ENCODE data around the gene SAMHD1. TPM values are rescaled to one million over a fixed set of nuclear protein-coding genes. Genes with fewer than 3 reads are reported as not detected.
A peak's percentile ranks its signal among the peaks of the same experiment; 100 is the strongest.

SAMHD1 gene
- total and polyA plus RNA-seq, 2 of the 13 experiments (the other 11 are each of a cell fraction or from before 2014, with no cell fraction given), result 16.9 to 43.5 TPM

DNA sequence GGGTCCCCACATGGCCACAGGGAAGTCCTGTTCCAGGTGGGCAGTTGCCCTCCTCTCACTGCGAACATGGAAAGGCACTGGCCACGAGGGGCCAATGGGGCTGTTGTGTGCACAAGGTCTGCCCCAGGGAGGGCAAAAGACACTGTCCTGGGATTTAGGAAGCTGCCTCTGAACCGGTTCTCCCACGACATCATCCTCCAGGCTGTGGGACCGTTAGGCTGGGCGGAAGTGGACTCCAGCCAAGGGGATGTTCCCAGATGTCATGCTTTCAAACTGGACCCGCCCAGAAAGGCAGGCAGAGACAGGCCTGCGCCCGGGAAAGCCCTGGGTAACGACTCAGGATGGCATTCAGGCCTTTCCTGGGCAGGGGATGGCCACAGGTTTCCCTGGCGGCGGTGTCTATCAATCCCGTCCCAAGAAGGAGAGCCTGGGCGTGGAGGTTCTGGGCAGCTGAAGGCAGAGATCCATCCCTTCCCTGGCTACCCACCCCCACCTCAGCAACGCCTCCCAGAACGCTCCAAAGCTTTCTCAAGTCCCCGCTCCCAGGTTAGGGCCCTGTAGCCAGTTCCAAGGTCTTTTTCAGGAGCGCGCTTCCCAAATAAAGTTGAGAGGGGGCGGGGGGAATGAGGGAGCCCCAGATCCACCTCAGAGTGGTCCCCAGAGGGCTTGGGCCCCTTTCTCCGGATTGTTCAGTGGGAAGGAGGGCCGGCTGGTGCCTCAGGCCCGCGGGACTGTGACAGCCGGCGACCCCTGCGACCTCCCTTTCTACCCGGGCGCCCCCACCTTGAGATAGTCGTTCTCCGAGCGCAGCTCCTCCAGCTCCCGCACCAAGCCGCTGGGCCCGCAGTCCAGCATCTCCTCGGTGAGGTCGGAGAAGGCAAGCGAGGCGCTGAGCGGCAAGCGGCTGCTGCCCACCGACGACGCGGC, 89.4 kb downstream of the SAMHD1 start (continued):
- TF ChIP-seq, protein P1, sequence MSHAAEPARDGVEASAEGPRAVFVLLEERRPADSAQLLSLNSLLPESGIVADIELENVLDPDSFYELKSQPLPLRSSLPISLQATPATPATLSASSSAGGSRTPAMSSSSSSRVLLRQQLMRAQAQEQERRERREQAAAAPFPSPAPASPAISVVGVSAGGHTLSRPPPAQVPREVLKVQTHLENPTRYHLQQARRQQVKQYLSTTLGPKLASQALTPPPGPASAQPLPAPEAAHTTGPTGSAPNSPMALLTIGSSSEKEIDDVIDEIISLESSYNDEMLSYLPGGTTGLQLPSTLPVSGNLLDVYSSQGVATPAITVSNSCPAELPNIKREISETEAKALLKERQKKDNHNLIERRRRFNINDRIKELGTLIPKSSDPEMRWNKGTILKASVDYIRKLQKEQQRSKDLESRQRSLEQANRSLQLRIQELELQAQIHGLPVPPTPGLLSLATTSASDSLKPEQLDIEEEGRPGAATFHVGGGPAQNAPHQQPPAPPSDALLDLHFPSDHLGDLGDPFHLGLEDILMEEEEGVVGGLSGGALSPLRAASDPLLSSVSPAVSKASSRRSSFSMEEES (CRISPR knock-in tag; IDR thresholded peaks at IDR 0.05), result 0 out of 2 replicates have a peak, but pooled peaks have one; percentile 16
- no peak for TF ChIP-seq ZNF703 (CRISPR knock-in tag; IDR thresholded peaks at IDR 0.05; ENCODE audit: borderline replicate concordance)
- TF ChIP-seq KDM6A (CRISPR knock-in tag; IDR thresholded peaks at IDR 0.05; ENCODE audit: low read depth), result no peak
- TF ChIP-seq SAP130 (CRISPR knock-in tag; IDR thresholded peaks at IDR 0.05; ENCODE audit: low read depth), result peak; percentile 94
- no peak for TF ChIP-seq NR3C1 (CRISPR knock-in tag; IDR thresholded peaks at IDR 0.05)
- peak; percentile 66 for TF ChIP-seq AGO2 (optimal IDR thresholded peaks at IDR 0.05; ENCODE audit: low read depth, low read length)
- TF ChIP-seq, protein P2, sequence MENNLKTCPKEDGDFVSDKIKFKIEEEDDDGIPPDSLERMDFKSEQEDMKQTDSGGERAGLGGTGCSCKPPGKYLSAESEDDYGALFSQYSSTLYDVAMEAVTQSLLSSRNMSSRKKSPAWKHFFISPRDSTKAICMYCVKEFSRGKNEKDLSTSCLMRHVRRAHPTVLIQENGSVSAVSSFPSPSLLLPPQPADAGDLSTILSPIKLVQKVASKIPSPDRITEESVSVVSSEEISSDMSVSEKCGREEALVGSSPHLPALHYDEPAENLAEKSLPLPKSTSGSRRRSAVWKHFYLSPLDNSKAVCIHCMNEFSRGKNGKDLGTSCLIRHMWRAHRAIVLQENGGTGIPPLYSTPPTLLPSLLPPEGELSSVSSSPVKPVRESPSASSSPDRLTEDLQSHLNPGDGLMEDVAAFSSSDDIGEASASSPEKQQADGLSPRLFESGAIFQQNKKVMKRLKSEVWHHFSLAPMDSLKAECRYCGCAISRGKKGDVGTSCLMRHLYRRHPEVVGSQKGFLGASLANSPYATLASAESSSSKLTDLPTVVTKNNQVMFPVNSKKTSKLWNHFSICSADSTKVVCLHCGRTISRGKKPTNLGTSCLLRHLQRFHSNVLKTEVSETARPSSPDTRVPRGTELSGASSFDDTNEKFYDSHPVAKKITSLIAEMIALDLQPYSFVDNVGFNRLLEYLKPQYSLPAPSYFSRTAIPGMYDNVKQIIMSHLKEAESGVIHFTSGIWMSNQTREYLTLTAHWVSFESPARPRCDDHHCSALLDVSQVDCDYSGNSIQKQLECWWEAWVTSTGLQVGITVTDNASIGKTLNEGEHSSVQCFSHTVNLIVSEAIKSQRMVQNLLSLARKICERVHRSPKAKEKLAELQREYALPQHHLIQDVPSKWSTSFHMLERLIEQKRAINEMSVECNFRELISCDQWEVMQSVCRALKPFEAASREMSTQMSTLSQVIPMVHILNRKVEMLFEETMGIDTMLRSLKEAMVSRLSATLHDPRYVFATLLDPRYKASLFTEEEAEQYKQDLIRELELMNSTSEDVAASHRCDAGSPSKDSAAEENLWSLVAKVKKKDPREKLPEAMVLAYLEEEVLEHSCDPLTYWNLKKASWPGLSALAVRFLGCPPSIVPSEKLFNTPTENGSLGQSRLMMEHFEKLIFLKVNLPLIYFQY (CRISPR knock-in tag; IDR thresholded peaks at IDR 0.05; ENCODE audit: borderline replicate concordance), result no peak
- TF ChIP-seq ZIK1 (CRISPR knock-in tag; IDR thresholded peaks at IDR 0.05; ENCODE audit: borderline replicate concordance, low read depth), result 0 out of 2 replicates have a peak, but pooled peaks have one; percentile 2
- peak; percentile 66; the same call in 1 of the 2 replicates for TF ChIP-seq ZNF331 (CRISPR knock-in tag; IDR thresholded peaks at IDR 0.05)
- no peak for TF ChIP-seq ZNF678 (CRISPR knock-in tag; IDR thresholded peaks at IDR 0.05)
- TF ChIP-seq, protein P3, sequence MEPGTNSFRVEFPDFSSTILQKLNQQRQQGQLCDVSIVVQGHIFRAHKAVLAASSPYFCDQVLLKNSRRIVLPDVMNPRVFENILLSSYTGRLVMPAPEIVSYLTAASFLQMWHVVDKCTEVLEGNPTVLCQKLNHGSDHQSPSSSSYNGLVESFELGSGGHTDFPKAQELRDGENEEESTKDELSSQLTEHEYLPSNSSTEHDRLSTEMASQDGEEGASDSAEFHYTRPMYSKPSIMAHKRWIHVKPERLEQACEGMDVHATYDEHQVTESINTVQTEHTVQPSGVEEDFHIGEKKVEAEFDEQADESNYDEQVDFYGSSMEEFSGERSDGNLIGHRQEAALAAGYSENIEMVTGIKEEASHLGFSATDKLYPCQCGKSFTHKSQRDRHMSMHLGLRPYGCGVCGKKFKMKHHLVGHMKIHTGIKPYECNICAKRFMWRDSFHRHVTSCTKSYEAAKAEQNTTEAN (CRISPR knock-in tag; conservative IDR thresholded peaks at IDR 0.05), result no peak
- TF ChIP-seq NCOA5 (CRISPR knock-in tag; IDR thresholded peaks at IDR 0.05), result no peak
- TF ChIP-seq, protein P4, sequence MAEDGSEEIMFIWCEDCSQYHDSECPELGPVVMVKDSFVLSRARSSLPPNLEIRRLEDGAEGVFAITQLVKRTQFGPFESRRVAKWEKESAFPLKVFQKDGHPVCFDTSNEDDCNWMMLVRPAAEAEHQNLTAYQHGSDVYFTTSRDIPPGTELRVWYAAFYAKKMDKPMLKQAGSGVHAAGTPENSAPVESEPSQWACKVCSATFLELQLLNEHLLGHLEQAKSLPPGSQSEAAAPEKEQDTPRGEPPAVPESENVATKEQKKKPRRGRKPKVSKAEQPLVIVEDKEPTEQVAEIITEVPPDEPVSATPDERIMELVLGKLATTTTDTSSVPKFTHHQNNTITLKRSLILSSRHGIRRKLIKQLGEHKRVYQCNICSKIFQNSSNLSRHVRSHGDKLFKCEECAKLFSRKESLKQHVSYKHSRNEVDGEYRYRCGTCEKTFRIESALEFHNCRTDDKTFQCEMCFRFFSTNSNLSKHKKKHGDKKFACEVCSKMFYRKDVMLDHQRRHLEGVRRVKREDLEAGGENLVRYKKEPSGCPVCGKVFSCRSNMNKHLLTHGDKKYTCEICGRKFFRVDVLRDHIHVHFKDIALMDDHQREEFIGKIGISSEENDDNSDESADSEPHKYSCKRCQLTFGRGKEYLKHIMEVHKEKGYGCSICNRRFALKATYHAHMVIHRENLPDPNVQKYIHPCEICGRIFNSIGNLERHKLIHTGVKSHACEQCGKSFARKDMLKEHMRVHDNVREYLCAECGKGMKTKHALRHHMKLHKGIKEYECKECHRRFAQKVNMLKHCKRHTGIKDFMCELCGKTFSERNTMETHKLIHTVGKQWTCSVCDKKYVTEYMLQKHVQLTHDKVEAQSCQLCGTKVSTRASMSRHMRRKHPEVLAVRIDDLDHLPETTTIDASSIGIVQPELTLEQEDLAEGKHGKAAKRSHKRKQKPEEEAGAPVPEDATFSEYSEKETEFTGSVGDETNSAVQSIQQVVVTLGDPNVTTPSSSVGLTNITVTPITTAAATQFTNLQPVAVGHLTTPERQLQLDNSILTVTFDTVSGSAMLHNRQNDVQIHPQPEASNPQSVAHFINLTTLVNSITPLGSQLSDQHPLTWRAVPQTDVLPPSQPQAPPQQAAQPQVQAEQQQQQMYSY (CRISPR knock-in tag; IDR thresholded peaks at IDR 0.05), result no peak
- no peak for TF ChIP-seq RELA (CRISPR knock-in tag; IDR thresholded peaks at IDR 0.05)
- TF ChIP-seq MTA1 (CRISPR knock-in tag; IDR thresholded peaks at IDR 0.05; ENCODE audit: borderline replicate concordance), result peak; percentile 54; the same call in 1 of the 2 replicates
- TF ChIP-seq ZNF562 (CRISPR knock-in tag; IDR thresholded peaks at IDR 0.05; ENCODE audit: borderline replicate concordance), result no peak
- peak; percentile 94 for TF ChIP-seq HNRNPL (IDR thresholded peaks at IDR 0.05; ENCODE audit: low read depth, low read length)
- no peak for TF ChIP-seq ZFP82 (CRISPR knock-in tag; IDR thresholded peaks at IDR 0.05; ENCODE audit: borderline replicate concordance)
- peak; percentile 83; the same call in 1 of the 2 replicates for TF ChIP-seq ZBTB38 (CRISPR knock-in tag; IDR thresholded peaks at IDR 0.05)
